Muscle of arm (tissue), 14 donors: ENCODE measurements around the gene UGT2B11. TPM values are rescaled to one million over a fixed set of nuclear protein-coding genes. Genes with fewer than 3 reads are reported as not detected.
"Not testable (repeated sequence)": the region's sequence is repeated elsewhere in the genome, so short reads cannot be mapped to it uniquely, and the experiment has no call there.

Experiments
- DNase-seq: peaks from one replicate; pipeline ENCODE4 v3.0.0-alpha.2; 2013
- long read RNA-seq, 11 donors: transcript quantifications; one replicate each; lab custom pipeline, GENCODE V29; 2026
- polyA plus RNA-seq, 12 donors: library from polyadenylated mRNA; unstranded; fragments of 120-200 nt; gene quantifications; one replicate each; pipeline ENCODE4 v1.2.1, GENCODE V29; 2013; ENCODE audit not compliant: insufficient read length in 12 of 12

Gene UGT2B11
- polyA plus RNA-seq = under 1 TPM in 3 of 12 donors, not detected in 9; 0.10 to 0.11 (median 0.11) TPM
- long read RNA-seq, donor 1 = 0 reads
- long read RNA-seq, donor 2 = 0 reads
- long read RNA-seq, donor 3 = 0 reads
- long read RNA-seq, donor 4 = 0 reads
- long read RNA-seq, donor 5 = 0 reads
- long read RNA-seq, donor 6 = 0 reads
- long read RNA-seq, donor 7 = 0 reads
- long read RNA-seq, donor 8 = 0 reads
- long read RNA-seq, donor 9 = 0 reads
- long read RNA-seq, donor 10 = 0 reads
- long read RNA-seq, donor 11 = 0 reads

- no peak for DNase-seq
Measured at GRCh38 chr4:69214716-69215115, at the start of gene UGT2B11. Gene UGT2B11, minus strand, starts transcription at chr4:69214748. Its CDS starts 26 bp downstream, at chr4:69214722.

GRCh38 chr4:69253147-69253772, 38.7 kb upstream of the UGT2B11 start:
- DNase-seq = not testable (repeated sequence)

- DNase-seq = not testable (repeated sequence)
Measured at GRCh38 chr4:69250884-69251283, 36.3 kb upstream of the UGT2B11 start.

GRCh38 chr4:69242562-69243240, 28.2 kb upstream of the UGT2B11 start:
- DNase-seq = not testable (repeated sequence)

- not testable (repeated sequence) for DNase-seq
Measured at GRCh38 chr4:69241746-69242145, 27.2 kb upstream of the UGT2B11 start.

- DNase-seq = not testable (repeated sequence)
Measured at GRCh38 chr4:69240787-69241186, 26.2 kb upstream of the UGT2B11 start.

- no peak for DNase-seq
Measured at GRCh38 chr4:69239557-69240168, 25.1 kb upstream of the UGT2B11 start.

- DNase-seq = no peak
Measured at GRCh38 chr4:69239092-69239491, 24.5 kb upstream of the UGT2B11 start.

GRCh38 chr4:69224891-69225290, 10.3 kb upstream of the UGT2B11 start:
- DNase-seq = peak; percentile 0

GRCh38 chr4:69223277-69223676, 8.7 kb upstream of the UGT2B11 start:
- DNase-seq = not testable (repeated sequence)

GRCh38 chr4:69218491-69218890, 3.9 kb upstream of the UGT2B11 start:
- DNase-seq = not testable (repeated sequence)

- DNase-seq = no peak
Measured at GRCh38 chr4:69210911-69211310, 3.6 kb downstream of the UGT2B11 start.

- DNase-seq = not testable (repeated sequence)
Measured at GRCh38 chr4:69198506-69198905, 16.0 kb downstream of the UGT2B11 start.

- no peak for DNase-seq
Measured at GRCh38 chr4:69196209-69196965, 18.2 kb downstream of the UGT2B11 start.

- DNase-seq = no peak
Measured at GRCh38 chr4:69194166-69194565, 20.4 kb downstream of the UGT2B11 start.

- not testable (repeated sequence) for DNase-seq
Measured at GRCh38 chr4:69191905-69192304, 22.6 kb downstream of the UGT2B11 start.

- DNase-seq = not testable (repeated sequence)
Measured at GRCh38 chr4:69190621-69191020, 23.9 kb downstream of the UGT2B11 start.

GRCh38 chr4:69181519-69182169, 32.9 kb downstream of the UGT2B11 start:
- not testable (repeated sequence) for DNase-seq

- not testable (repeated sequence) for DNase-seq
Measured at GRCh38 chr4:69179817-69180216, 34.7 kb downstream of the UGT2B11 start.

- DNase-seq = not testable (repeated sequence)
Measured at GRCh38 chr4:69178751-69179205, 35.8 kb downstream of the UGT2B11 start.
